RPMI7951 (cell line): ENCODE measurements around the gene EXD2. TPM values are rescaled to one million over a fixed set of nuclear protein-coding genes. Genes with fewer than 3 reads are reported as not detected.
"Not testable (repeated sequence)": the region's sequence is repeated elsewhere in the genome, so short reads cannot be mapped to it uniquely, and the experiment has no call there.

Experiments
- DNase-seq: peaks from one replicate; pipeline ENCODE4 v3.0.0-alpha.2; 2012; ENCODE audit warnings: low read depth
- total RNA-seq: library from RNA; depleted of rRNA; stranded (reverse); fragments of >200 nt; shearing (Covaris generic); gene quantifications from 2 replicates; pipeline ENCODE4 v1.2.3, GENCODE V29; 2014

The EXD2 gene
- total RNA-seq, 1 experiment from 2014 or later: 15.6 TPM

- no peak for DNase-seq
Measured at GRCh38 chr14:69249603-69250002, 58.3 kb downstream of the EXD2 start.

- no peak for DNase-seq
Measured at GRCh38 chr14:69252851-69253250, 61.6 kb downstream of the EXD2 start.

GRCh38 chr14:69259168-69259526 lies 67.8 kb downstream of the EXD2 start:
- DNase-seq: no peak

GRCh38 chr14:69259527-69260189 lies 68.4 kb downstream of the EXD2 start, which contains the start of gene GALNT16:
TSS of gene GALNT16 (plus strand) at chr14:69260158. CDS start at chr14:69260291, 133 bp downstream.
- DNase-seq: peak; percentile 13

GRCh38 chr14:69260190-69260860 lies 69.0 kb downstream of the EXD2 start:
- DNase-seq: no peak

GRCh38 chr14:69260861-69261564 lies 69.7 kb downstream of the EXD2 start:
- no peak for DNase-seq

- DNase-seq: no peak
Measured at GRCh38 chr14:69261761-69262331, 70.5 kb downstream of the EXD2 start.

- no peak for DNase-seq
Measured at GRCh38 chr14:69262516-69262915, 71.2 kb downstream of the EXD2 start.

GRCh38 chr14:69263364-69263763 lies 72.1 kb downstream of the EXD2 start:
- peak; percentile 84 for DNase-seq

GRCh38 chr14:69263771-69264170 lies 72.5 kb downstream of the EXD2 start:
- DNase-seq: peak; percentile 14

GRCh38 chr14:69266572-69267345 lies 75.5 kb downstream of the EXD2 start:
- no peak for DNase-seq

- no peak for DNase-seq
Measured at GRCh38 chr14:69267492-69267891, 76.2 kb downstream of the EXD2 start.

- peak; percentile 58 for DNase-seq
Measured at GRCh38 chr14:69268223-69268622, 76.9 kb downstream of the EXD2 start.

- DNase-seq: peak; percentile 80
Measured at GRCh38 chr14:69268763-69269162, 77.5 kb downstream of the EXD2 start.

GRCh38 chr14:69269381-69269780 lies 78.1 kb downstream of the EXD2 start:
- no peak for DNase-seq

- DNase-seq: no peak
Measured at GRCh38 chr14:69270097-69270496, 78.8 kb downstream of the EXD2 start.

GRCh38 chr14:69270795-69271708 lies 79.8 kb downstream of the EXD2 start:
- DNase-seq: peak; percentile 66

- no peak for DNase-seq
Measured at GRCh38 chr14:69274321-69274720, 83.0 kb downstream of the EXD2 start.

GRCh38 chr14:69275331-69275730 lies 84.0 kb downstream of the EXD2 start:
- no peak for DNase-seq

GRCh38 chr14:69277356-69277755 lies 86.1 kb downstream of the EXD2 start:
- not testable (repeated sequence) for DNase-seq
